GM21367 (cell line): Measurements from ENCODE around the gene TMEM209.
A peak's percentile ranks its signal among the peaks of the same experiment; 100 is the strongest.
"Not testable (repeated sequence)": the region's sequence is repeated elsewhere in the genome, so short reads cannot be mapped to it uniquely, and the experiment has no call there.

Experiments
- ATAC-seq: cut with Tn5 transposase; IDR thresholded peaks from one replicate; pipeline ENCODE4 v1.9.1; 2021; ENCODE audit not compliant: unreplicated experiment

TMEM209 gene

DNA sequence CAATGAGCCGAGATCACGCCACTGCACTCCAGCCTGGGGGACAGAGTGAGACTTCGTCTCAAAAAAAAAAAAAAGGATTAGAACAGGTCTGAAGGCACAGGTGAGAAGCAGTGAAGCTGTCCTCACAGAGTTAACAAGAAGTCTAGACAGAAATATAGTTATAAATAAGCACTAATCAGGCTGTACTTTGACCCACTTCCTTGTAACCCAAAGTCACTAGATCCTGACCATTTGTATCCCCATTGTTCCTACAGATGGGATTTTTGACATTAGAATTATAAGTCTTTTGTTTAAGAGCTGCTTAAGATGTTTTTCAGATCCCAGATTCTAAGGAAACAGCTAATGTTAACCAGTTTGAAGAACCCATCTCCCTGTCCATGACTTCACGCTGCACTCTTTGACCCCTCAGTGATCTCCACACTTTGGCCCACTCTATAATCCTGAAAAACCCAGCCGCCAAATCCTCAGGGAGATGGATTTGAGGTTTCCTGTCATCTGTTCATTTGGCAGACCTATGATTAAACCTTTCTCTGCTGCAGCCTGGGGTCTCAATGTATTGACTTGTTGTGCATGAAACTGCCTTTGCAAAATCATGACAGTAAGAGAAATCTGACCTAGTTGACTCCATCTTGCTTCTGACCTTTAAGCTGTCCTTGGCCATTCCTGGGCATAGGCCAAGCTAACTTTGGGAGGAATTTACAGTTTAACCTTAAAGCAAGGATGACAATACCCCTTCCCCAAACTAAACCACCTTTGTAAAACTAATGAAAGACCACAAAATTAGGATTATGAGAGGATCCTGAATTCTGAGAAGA lies 13.8 kb upstream of the TMEM209 start:
- ATAC-seq, result no peak

DNA sequence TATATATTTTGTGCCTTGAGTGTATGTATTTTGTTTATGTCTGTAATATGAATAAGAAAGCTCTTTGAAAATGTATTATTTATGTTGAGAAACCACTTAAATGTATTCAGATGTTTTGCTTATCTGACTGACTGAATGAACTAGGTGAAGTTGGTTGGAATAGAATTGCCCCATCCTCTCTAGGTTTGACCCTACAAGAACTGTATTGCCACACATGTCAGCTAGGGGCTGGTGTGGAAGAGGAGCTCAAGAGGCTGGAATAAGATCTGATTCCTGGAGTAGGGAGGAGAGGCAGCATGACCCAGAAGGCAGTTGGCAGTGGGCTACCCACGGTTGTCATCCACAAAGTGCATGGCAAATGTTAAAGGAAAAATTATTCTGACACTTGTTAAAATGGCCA lies 11.5 kb upstream of the TMEM209 start:
- ATAC-seq, result no peak

DNA sequence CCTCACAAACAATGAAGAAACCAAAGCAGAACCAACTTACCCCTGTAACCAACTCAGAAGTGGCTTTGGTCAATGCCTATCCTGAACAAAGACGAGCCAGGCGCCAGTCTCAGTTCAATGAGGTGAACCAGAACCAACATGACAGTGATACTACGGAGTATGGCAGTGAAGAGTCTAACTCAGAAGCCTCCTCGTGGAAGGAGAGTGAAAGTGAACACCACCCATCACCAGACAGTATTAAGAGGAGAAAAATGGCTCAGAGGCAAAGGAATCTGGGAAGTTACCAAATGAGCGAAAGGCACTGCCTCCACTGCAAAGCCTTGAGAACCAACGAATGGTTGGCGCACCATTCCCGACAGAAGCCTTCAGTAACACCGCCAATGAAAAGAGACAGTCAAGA lies 10.8 kb upstream of the TMEM209 start:
- ATAC-seq, result no peak

DNA sequence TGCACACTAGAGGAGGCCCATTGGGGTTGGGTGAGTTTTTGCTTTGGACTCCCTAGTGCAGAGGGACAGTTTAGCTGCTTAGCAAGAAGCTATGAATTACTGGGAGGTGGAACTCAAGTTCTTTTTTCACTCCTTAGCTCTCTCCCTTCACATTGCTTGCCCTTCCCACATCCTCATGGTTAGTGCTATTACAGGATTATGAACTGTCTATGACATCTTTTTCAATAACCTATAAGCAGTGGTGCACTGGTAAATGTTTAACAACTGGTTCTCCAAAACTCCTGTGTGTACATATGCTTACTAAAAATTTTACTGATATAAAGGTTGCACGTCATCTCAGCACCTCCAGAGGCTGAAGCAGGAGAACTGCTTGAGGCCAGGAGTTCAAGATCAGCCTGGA lies 8.6 kb upstream of the TMEM209 start:
- no peak for ATAC-seq

DNA sequence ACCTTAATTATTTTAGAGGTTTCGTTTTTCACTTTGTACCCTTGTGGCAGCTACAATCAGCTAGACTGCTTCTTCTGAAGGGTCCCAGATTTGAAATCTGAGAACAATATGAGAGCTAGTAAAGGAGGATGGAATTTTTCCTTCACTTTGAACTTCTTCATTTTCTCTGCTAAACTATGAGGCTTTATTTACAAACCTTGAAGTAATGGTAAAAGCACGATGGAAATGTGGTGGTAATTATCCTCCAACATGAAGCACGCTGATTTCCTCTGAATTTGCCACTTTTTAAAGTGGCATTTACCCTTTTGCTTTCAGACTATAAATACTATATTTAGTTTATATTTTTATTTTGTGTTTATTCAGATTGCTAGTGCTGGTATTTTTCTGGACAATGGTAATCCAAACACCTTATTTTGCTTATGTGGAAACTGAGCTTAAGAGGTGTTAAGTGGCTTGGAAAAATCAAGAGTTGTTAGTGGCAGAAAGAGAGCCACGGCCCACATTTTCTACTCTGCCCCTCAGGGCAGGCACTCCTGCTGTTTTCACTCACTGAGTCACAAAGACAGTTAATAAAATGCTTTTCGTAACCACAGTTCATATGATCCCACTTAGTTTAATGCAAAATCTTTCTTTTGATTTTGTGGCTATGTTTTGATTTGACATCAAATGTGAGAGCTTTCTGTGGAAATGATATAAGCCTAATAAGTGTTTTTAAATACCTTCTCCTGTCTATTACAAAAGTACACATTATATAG lies 5.2 kb upstream of the TMEM209 start:
- ATAC-seq, result no peak

DNA sequence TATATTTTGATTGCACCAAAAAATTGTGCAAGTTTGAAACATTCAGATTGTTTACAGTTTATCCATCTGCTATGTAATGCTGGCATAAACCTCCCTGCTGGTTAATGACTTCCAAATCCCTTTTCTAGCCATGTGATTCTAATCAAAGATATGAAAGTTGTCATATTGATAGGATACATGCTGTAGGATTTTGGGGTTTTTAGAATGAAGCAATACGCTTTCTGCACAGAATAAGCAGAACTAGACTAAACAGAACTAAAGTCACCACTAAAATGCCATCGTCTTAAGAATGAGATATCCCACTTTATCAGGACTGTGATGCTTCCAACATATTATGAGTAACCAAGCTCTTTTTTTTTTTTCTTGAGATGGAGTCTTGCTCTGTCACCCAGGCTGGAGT lies 3.3 kb upstream of the TMEM209 start:
- no peak for ATAC-seq

DNA sequence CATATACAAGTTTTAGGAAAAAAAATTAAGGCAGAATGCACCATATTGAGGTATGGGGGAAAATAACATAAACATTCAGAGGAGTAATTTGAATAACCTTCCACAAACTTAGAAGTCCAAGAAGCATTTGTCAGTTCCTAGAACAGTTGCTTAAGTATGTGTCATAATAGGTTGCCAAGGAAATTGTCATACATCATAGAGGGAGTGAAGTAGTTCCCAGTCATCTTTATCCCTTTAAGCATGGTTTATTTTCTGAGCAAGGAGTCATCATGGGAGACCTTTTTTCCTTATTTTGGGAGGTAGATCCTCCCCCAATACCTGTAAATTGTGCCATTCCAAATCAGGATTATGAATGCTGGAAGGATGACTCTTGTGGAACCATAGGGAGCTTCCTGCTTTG lies 2.4 kb upstream of the TMEM209 start, which contains the start of gene SSMEM1:
SSMEM1 (plus strand) TSS at position 219 of the 400 bp plus-strand sequence; CDS start at position 270, 51 bp downstream.
- ATAC-seq, result no peak

DNA sequence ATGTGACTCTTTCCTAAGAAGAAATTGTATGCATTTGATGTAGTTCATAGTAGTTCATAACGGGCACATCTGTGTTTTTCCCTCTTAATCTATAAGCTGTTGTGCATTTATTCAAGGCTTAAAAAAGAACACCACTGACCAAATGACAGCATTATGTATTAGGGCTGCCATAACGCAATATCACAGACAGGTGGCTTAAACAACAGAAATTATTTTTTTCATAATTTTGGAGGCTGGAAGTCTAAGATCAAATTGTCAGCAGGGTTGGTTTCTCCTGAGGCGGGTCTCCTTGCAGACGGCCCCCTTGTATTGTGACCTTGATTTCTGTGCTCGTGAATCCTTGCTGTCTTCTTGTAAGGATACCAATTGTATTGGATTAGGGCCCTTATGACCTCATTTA lies 1.8 kb upstream of the TMEM209 start:
- no peak for ATAC-seq

DNA sequence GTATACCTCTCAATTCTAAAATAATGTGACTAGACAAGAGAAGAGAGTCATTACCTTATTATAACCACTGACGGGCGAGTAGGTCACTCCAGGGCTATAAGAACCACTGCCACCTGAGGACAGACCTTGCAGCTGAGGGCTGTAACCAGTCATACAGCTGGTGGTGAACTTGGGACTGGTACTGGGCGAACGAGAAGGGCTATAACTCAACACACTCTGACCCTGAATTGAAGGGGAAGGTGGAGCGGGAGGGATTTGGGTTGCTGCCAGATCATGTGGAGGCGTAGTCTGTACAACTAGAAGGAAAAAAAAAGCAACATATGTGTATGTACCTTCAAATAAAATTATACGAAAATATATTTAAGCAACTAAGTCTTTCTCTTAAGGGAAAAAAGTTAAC lies 3.4 kb downstream of the TMEM209 start:
- no peak for ATAC-seq

DNA sequence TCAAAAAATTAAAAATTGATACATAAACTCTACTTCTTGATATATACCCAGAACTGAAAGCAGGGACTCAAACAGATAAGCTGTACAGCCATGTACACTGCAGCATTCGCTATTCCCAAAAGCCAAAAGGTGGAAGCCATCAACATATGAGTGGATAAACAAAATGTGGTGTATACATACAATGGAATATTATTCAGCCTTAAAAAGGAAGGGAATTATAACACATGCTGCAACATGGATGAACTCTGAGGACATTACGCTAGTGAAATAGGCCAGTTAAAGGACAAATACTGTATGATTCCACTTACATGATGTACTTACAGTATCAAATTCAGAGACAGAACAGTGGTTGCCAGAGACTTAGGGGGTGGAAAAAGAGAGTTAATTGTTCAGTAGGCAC lies 8.1 kb downstream of the TMEM209 start:
- ATAC-seq, result no peak

DNA sequence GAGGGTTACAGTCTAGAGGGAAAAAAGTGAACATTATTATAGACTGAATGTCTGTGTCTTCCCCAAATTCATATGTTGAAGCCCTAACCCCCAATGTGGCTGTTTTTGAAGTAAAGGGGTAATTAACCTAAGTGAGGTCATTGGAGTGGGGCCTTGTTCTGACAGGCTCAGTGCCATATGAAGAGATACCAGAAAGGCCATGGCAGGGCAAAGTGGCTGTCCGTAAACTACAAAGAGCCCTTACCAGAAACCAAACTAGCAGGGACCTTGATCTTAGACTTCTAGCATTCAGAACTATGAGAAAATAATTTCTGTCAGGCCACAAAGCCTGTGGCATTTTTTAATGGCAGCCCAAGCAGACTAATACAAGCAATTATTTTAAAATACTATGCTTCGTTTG lies 8.7 kb downstream of the TMEM209 start:
- no peak for ATAC-seq

DNA sequence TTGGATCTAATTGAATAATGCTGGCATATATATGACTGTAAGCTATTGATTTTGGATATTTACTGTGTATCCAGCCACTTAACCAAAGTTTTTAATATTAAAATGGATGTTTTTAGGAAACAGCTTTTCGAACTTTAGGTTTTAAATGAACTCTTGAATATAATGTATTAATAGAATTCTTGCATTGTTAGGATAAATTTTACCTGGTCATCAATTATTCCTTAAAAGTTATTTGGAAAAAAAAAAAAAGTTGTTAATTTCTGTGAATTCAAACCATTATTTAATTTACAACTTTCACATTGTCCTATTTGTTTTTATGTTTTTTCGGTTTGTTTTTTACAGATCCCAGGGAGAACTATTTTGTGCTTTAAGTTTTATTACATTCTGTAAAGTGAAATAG lies 9.8 kb downstream of the TMEM209 start:
- ATAC-seq, result no peak

DNA sequence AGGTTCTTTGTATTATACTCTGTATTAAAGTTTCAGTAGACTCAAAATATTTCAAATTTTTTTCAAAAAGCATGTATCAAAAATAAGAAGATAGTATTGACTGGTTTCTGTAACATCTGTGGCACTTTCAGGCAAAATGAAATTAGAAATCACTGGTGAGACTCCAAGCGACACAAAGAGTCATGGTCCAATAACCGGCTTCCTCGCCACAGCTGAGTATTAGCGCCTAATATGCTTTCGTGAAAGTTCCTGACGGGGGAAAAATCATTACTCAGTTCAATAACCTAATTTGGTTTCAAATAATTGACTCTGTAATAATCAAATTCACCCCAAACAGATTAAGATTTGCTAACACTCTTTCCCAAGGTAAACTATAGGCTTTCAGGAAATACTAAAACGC lies 13.4 kb downstream of the TMEM209 start:
- no peak for ATAC-seq

DNA sequence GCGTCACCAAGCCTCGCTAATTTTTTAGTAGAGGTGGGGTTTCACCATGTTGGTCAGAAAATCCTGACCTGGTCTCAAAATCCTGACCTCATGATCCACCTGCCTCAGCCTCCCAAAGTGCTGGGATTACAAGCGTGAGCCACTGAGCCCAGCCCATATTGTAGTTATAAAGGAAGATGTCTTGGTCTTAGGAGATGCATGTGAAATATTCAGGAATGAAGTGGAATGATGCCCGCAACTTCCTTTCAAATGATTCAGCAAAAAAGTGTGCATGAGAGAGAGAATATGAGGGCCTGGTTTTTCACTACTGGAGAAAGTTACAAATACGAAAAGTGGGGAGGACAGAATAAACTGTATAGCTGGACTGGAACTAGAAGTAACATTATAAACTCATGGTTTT lies 15.9 kb downstream of the TMEM209 start:
- no peak for ATAC-seq

DNA sequence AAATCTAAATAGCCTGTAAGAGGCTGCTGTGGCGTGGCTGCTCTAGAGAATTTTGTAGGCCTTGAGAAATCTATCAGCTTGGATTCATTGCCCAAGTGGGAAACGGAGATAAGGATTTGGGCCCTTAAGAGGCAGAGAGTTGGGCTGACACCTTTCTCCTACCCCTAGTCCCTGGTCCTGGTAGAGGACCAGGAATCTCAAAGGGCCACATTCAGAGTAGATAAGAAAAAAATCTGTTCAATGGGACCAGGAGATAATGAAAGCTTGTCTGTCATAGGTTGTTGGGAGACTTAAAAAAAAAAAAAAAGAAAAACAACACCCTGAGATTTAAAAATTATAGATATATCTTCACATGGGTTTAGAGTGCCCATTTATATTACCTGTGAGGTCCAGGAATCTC lies 17.8 kb downstream of the TMEM209 start:
- ATAC-seq, result no peak

DNA sequence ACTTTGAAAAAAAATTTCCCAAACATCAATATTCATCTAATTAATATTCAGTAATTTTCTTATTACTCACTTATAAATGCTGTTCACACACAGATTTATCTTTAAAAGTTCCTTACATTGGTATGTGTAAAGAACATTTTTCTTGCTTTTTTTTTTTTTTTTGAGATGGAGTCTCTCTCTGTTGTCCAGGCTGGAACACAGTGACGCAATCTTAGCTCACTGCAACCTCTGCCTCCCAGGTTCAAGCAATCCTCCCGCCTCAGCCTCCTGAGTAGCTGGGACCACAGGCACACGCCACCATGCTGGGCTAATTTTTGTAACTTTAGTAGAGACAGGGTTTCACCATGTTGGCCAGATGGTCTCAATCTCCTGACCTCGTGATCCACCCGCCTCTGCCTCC lies 20.9 kb downstream of the TMEM209 start:
- ATAC-seq, result not testable (repeated sequence)

DNA sequence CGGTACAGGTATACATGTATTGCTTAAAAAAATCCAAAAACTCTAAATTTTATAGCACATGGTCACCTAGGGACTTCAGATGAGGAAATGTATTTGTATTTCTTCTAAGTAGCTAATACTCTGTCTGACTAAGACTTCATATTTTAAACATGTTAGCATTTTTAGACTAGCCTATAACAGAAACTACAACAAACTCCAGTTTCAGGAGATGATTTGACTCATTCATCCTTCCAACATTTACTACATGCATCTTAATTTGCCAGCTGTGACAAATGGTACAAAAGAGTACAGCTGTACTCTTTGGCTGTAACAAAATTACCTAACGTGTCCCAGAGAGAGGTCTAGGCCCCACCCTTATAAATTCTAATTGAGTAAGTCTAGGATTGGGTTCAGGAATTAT lies 22.2 kb downstream of the TMEM209 start:
- peak; percentile 65 for ATAC-seq

DNA sequence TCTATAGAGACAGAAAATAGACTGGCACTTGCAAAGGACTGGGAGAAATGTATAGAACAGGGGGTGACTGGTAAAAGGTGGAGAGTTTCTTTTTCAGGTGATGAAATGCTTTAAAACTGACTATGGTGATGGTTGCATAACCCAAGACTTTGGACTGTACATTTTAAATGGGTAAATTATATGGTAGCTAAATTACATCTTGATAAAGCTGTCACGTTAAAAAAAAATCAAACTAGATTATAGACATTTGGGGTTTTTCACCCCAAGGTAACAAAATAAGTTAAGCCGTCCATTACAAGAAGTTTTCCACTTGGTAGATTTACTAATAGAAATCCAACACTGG lies 24.0 kb downstream of the TMEM209 start:
- no peak for ATAC-seq

DNA sequence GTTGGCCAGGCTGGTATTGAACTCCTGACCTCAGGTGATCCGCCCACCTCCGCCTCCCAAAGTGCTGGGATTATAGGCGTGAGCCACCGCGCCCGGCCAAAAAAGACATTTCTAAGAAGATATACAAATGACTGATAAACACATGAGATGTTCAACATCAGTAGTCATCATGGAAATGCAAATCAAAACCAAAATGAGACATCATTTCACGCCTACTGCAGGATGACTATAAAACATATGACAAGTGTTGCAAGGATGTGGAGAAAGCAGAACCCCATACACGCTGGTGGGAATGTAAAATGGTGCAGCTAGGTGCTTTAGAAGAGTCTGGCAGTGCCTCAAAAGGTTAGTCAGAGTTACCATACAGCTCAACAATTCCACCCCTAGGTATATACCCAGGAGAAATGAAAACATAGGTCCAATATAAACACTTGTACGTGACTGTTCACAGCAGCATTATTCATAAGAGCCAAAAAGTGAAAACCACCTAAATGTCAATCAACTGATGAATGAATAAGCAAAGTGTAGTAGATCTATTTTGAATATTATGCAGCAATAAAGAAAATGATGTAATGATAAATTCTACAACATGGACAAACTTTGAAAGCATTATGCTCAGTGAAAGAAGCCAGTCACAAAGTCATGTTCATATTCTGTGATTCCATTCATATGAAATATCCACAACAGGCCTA lies 24.5 kb downstream of the TMEM209 start:
- no peak for ATAC-seq

DNA sequence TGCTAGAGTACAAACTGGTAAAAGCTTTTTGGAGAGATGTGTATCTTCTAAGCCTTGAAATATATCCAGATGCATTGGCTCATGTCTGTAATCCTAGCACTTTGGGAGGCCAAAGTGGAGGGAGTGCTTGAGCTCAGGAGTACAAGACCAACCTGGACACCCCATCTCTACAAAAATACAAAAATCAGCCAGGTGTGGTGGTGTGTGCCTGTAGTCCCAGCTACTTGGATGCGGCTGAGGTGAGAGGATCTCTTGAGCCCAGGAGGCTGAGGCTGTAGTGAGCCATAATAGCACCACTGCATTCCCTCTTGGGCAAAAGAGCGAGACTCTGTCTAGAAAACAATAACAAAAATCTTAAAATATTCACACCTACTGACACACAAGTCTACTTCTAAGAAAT lies 25.6 kb downstream of the TMEM209 start:
- ATAC-seq, result no peak

DNA sequence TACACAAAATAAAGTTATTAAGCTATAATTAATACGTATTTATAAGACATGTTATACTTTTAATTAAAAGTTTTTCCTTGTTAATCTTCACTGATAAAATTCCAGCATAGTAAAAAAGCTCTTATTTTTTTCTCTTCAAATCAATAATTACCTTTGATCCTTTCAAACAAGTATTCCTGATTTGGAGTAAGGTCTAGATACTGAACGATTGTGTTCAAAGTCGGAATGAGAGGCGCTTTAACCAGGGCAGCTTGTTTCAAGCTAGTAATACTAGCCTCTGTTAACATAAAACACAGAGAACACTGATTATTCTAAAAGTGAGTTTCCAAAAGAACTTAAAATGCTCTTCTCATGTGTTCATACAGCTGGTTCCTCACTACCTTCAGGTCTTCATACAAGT lies 27.0 kb downstream of the TMEM209 start:
- no peak for ATAC-seq
